ENCODE results near the gene DCAF15. TPM values are rescaled to one million over a fixed set of nuclear protein-coding genes. Genes with fewer than 3 reads are reported as not detected.
"Not testable (repeated sequence)": the region's sequence is repeated elsewhere in the genome, so short reads cannot be mapped to it uniquely, and the experiment has no call there.

The DCAF15 gene
- total RNA-seq, 1 donor from 2014 or later: 30.0 TPM

GRCh38 chr19:13959962-13960862 lies 7.9 kb downstream of the DCAF15 start:
- DNase-seq (ENCODE audit: low spot score): no peak

GRCh38 chr19:13960863-13961784 lies 8.8 kb downstream of the DCAF15 start:
- no peak for DNase-seq (ENCODE audit: low spot score)

GRCh38 chr19:13961826-13962698 lies 9.8 kb downstream of the DCAF15 start:
- DNase-seq (ENCODE audit: low spot score): no peak

GRCh38 chr19:13962699-13963602 lies 10.6 kb downstream of the DCAF15 start:
- no peak for DNase-seq (ENCODE audit: low spot score)

GRCh38 chr19:13963603-13964105 lies 11.3 kb downstream of the DCAF15 start:
- DNase-seq (ENCODE audit: low spot score): no peak

- DNase-seq (ENCODE audit: low spot score): no peak
These were observed 12.5 kb downstream of the DCAF15 start for GRCh38 chr19:13964776-13965175.

- no peak for DNase-seq (ENCODE audit: low spot score)
These were observed 13.1 kb downstream of the DCAF15 start for GRCh38 chr19:13965377-13965896.

GRCh38 chr19:13965926-13966683 lies 13.8 kb downstream of the DCAF15 start:
- DNase-seq (ENCODE audit: low spot score): no peak

- DNase-seq (ENCODE audit: low spot score): no peak
These were observed 14.4 kb downstream of the DCAF15 start for GRCh38 chr19:13966684-13967128.

- DNase-seq (ENCODE audit: low spot score): not testable (repeated sequence)
These were observed 14.9 kb downstream of the DCAF15 start for GRCh38 chr19:13967206-13967605.

- no peak for DNase-seq (ENCODE audit: low spot score)
These were observed 16.1 kb downstream of the DCAF15 start for GRCh38 chr19:13968383-13968935.

GRCh38 chr19:13968999-13969398 lies 16.7 kb downstream of the DCAF15 start:
- DNase-seq (ENCODE audit: low spot score): no peak

- no peak for DNase-seq (ENCODE audit: low spot score)
These were observed 17.6 kb downstream of the DCAF15 start for GRCh38 chr19:13969897-13970296.

GRCh38 chr19:13971868-13972267 lies 19.6 kb downstream of the DCAF15 start:
- DNase-seq (ENCODE audit: low spot score): not testable (repeated sequence)

GRCh38 chr19:13972368-13973155 lies 20.3 kb downstream of the DCAF15 start:
- DNase-seq (ENCODE audit: low spot score): no peak

- not testable (repeated sequence) for DNase-seq (ENCODE audit: low spot score)
These were observed 21.2 kb downstream of the DCAF15 start for GRCh38 chr19:13973479-13973878.

GRCh38 chr19:13974073-13974472 lies 21.8 kb downstream of the DCAF15 start:
- no peak for DNase-seq (ENCODE audit: low spot score)

- DNase-seq (ENCODE audit: low spot score): no peak
These were observed 23.6 kb downstream of the DCAF15 start for GRCh38 chr19:13975870-13976269.

Measured in ureter (tissue), 1 donor.